Airway epithelial cell (primary cell): ENCODE data around the gene NEU4. TPM values are rescaled to one million over a fixed set of nuclear protein-coding genes. Genes with fewer than 3 reads are reported as not detected.

ENCODE experiments used
- total RNA-seq: library from RNA; depleted of rRNA; stranded (reverse); fragments of >200 nt; gene quantifications from 2 replicates; pipeline ENCODE4 v1.2.3, GENCODE V29; 2015

Gene NEU4
- total RNA-seq = not detected in 2 replicates

GRCh38 chr2:241808721-241809382 lies at the start of gene NEU4:
Gene NEU4 (plus strand): TSS chr2:241809193. CDS start chr2:241814485, 5,292 bp downstream.

GRCh38 chr2:241776336-241777169 lies 32.4 kb upstream of the NEU4 start, which contains the start of gene GAL3ST2:
Gene GAL3ST2 (plus strand): TSS chr2:241776822. CDS start chr2:241776956, 134 bp downstream.

GRCh38 chr2:241858206-241859016 lies 49.4 kb downstream of the NEU4 start, which contains the start of gene PDCD1:
Gene PDCD1 (minus strand): TSS chr2:241858894. CDS start chr2:241858838, 56 bp downstream.

Other genes with a start within 250 kb of the NEU4 start
- gene THAP4, start 172.0 kb upstream of the NEU4 start, total RNA-seq = 62.3 and 74.3 TPM in 2 replicates
- 44.4 and 55.4 TPM in 2 replicates for gene ATG4B, start 171.5 kb upstream of the NEU4 start, total RNA-seq
- gene DTYMK, start 122.4 kb upstream of the NEU4 start, total RNA-seq = 54.5 and 59.5 TPM in 2 replicates
- gene ING5, start 107.2 kb upstream of the NEU4 start, total RNA-seq = 11.8 and 18.7 TPM in 2 replicates
- 18.3 and 21.9 TPM in 2 replicates for gene D2HGDH, start 74.6 kb upstream of the NEU4 start, total RNA-seq
- gene GAL3ST2, start 32.4 kb upstream of the NEU4 start, total RNA-seq = not detected in 2 replicates
- not detected in 2 replicates for gene PDCD1, start 49.7 kb downstream of the NEU4 start, total RNA-seq
- gene RTP5, start 60.5 kb downstream of the NEU4 start, total RNA-seq = not detected in 2 replicates